OCI-LY3 (cell line): Measurements from ENCODE around the gene PRR7.

Source experiments
- H2AFZ ChIP-seq: fragments of 200-600, 300-600 bp; shearing (Covaris generic); 2 replicates; pipeline ENCODE4 v1.6.0; 2014; ENCODE audit warnings: antibody characterized with exemption, low read depth, low read length
- H3K27ac ChIP-seq: fragments of 200-600, 300-600 bp; sonication (generic); 2 replicates; pipeline ENCODE4 v1.5.1; 2014; ENCODE audit warnings: mild to moderate bottlenecking, low read length, moderate library complexity, mixed read lengths
- H3K27me3 ChIP-seq: fragments of 200-600, 300-600 bp; sonication (generic); 2 replicates; pipeline ENCODE4 v1.6.1; 2014; ENCODE audit warnings: low read depth, low read length, mixed read lengths
- H3K36me3 ChIP-seq: fragments of 200-600, 300-600 bp; sonication (generic); replicated peaks from 2 replicates; pipeline ENCODE3; 2014; ENCODE audit warnings: low read depth, low read length, mixed read lengths
- H3K4me1 ChIP-seq: fragments of 300-600, 200-600 bp; sonication (generic); 2 replicates; pipeline ENCODE4 v1.6.1; 2014; ENCODE audit warnings: low read length, mixed read lengths
- H3K4me2 ChIP-seq: fragments of 200-600, 300-600 bp; sonication (generic); 2 replicates; pipeline ENCODE4 v1.6.1; 2014; ENCODE audit warnings: low read length, mixed read lengths
- H3K4me3 ChIP-seq: fragments of 300-600, 200-600 bp; sonication (generic); 2 replicates; pipeline ENCODE4 v1.5.1; 2014; ENCODE audit warnings: antibody characterized with exemption, mild to moderate bottlenecking, low read length, moderate library complexity
- H3K79me2 ChIP-seq: fragments of 300-600, 200-600 bp; shearing (Covaris generic); 2 replicates; pipeline ENCODE4 v1.6.1; 2014; ENCODE audit warnings: mild to moderate bottlenecking, low read length, mixed read lengths
- H3K9ac ChIP-seq: fragments of 300-600, 200-600 bp; shearing (Covaris generic); 2 replicates; pipeline ENCODE4 v1.6.0; 2014; ENCODE audit warnings: mild to moderate bottlenecking, low read length, moderate library complexity
- H3K9me3 ChIP-seq: fragments of 200-600, 300-600 bp; shearing (Covaris generic); 2 replicates; pipeline ENCODE4 v1.6.1; 2014; ENCODE audit warnings: low read length, mixed read lengths; ENCODE audit not compliant: insufficient read depth
- H4K20me1 ChIP-seq: fragments of 200-600, 300-600 bp; sonication (generic); 2 replicates; pipeline ENCODE4 v1.6.1; 2016; ENCODE audit warnings: low read length, mixed read lengths; ENCODE audit not compliant: insufficient read depth
- CTCF ChIP-seq: fragments of 200-600, 300-600 bp; sonication (generic); IDR thresholded peaks from 2 replicates; pipeline ENCODE4 v1.5.1; 2014; ENCODE audit warnings: antibody characterized with exemption, low read length, low read depth
- EZH2phosphoT487 ChIP-seq: fragments of 200-600 bp; shearing (Covaris generic); IDR thresholded peaks from 2 replicates; pipeline ENCODE4 v1.6.1; 2018; ENCODE audit warnings: antibody characterized with exemption, mixed run types, low read depth

Gene PRR7

GRCh38 chr5:177439518-177440053, 7.0 kb upstream of the PRR7 start:
- Histone ChIP-seq H3K36me3 (peaks cover 17% of the 10 kb centered on the region), H3K4me2 (no peak overlapping the region), H3K9ac (no peak overlapping the region), H3K9me3 (no peaks in the 10 kb centered on the region), H3K4me1 (peaks cover 4% of the 10 kb centered on the region), H3K27ac (no peak overlapping the region), H4K20me1 (no peaks in the 10 kb centered on the region; the same call in 1 of the 2 replicates), H3K27me3 (no peaks in the 10 kb centered on the region), H3K4me3 (no peak overlapping the region), H3K79me2 (no peaks in the 10 kb centered on the region), H2AFZ (no peak overlapping the region)
- TF ChIP-seq EZH2phosphoT487 (no peak), CTCF (no peak)

GRCh38 chr5:177440211-177440989, 6.2 kb upstream of the PRR7 start:
- no peak overlapping the region for H3K9ac ChIP-seq
- no peak overlapping the region for H3K27ac ChIP-seq
- H3K27me3 ChIP-seq: no peaks in the 10 kb centered on the region
- H3K4me2 ChIP-seq: no peak overlapping the region
- no peak for TF ChIP-seq EZH2phosphoT487
- no peak for TF ChIP-seq CTCF
- peaks cover 12% of the 10 kb centered on the region for H3K36me3 ChIP-seq
- no peaks in the 10 kb centered on the region for H3K9me3 ChIP-seq
- no peaks in the 10 kb centered on the region for H3K79me2 ChIP-seq
- H4K20me1 ChIP-seq: no peaks in the 10 kb centered on the region; the same call in 1 of the 2 replicates
- no peak overlapping the region for H3K4me3 ChIP-seq
- peaks cover 13% of the 10 kb centered on the region for H3K4me1 ChIP-seq
- no peak overlapping the region for H2AFZ ChIP-seq

DNA sequence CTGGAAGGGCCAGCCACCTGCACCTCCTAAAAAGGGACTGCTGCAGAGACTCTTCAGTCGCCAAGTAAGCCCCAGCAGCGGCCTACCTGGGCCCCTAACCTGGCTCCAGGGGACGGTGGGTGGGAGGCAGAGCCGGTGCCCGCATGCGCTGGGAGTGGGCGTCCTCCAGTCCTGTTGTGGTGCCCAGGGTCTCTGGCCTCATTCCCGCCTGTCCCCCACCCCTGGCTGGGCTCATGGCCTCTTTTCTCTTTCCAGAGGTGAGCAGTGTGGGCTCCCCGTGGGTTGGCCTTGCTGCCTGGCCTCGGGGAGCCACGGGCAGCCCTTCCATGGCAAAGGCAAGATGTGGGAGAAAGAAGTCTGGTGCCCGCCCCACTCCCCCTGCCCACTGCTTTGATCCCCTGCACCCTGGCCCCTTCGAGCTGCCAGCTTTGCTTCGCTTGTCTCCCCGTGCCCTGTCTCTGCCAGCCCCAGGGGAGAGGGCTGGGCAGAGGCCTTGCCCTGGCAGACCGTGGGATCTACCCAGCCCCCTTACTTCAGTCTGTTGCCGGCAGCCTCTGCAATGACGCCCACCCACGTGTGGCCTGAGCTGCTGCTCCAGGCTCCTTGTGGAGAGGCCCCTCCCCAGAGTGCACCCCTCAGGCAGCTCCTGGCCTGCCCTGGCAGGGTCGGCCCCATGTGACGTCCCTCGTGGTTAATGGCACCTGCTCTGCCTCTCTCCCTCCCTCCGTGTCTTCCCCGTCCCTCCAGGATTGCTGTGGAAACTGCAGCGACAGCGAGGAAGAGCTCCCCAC, 5.4 kb upstream of the PRR7 start:
- peaks cover 20% of the 10 kb centered on the region for H3K4me1 ChIP-seq
- TF ChIP-seq CTCF: no peak
- TF ChIP-seq EZH2phosphoT487: no peak
- H3K27me3 ChIP-seq: no peaks in the 10 kb centered on the region
- H3K79me2 ChIP-seq: no peaks in the 10 kb centered on the region
- H3K4me2 ChIP-seq: no peak overlapping the region
- H3K36me3 ChIP-seq: peaks cover 12% of the 10 kb centered on the region
- H3K9me3 ChIP-seq: no peaks in the 10 kb centered on the region
- no peak overlapping the region for H3K4me3 ChIP-seq
- H3K27ac ChIP-seq: no peak overlapping the region
- no peaks in the 10 kb centered on the region; the same call in 1 of the 2 replicates for H4K20me1 ChIP-seq
- H2AFZ ChIP-seq: no peak overlapping the region
- no peak overlapping the region for H3K9ac ChIP-seq
